ENCODE data around the gene SAMD4A. TPM values are rescaled to one million over a fixed set of nuclear protein-coding genes. Genes with fewer than 3 reads are reported as not detected.
A peak's percentile ranks its signal among the peaks of the same experiment; 100 is the strongest.

SAMD4A gene
- total RNA-seq, 4 donors from 2014 or later, result 17.0 to 39.6 (median 21.3) TPM

- H3K36me3 ChIP-seq, result no peaks in the 10 kb centered on the region
- H3K9me3 ChIP-seq, result no peaks in the 10 kb centered on the region
- DNase-seq, result no peak
- H3K4me3 ChIP-seq, result no peak overlapping the region
- H3K27ac ChIP-seq, result no peak overlapping the region
- no peaks in the 10 kb centered on the region for H3K4me1 ChIP-seq
- H3K27me3 ChIP-seq, result no peaks in the 10 kb centered on the region
- no peak for TF ChIP-seq POLR2A (IDR thresholded peaks at IDR 0.05)
- TF ChIP-seq, protein P1, sequence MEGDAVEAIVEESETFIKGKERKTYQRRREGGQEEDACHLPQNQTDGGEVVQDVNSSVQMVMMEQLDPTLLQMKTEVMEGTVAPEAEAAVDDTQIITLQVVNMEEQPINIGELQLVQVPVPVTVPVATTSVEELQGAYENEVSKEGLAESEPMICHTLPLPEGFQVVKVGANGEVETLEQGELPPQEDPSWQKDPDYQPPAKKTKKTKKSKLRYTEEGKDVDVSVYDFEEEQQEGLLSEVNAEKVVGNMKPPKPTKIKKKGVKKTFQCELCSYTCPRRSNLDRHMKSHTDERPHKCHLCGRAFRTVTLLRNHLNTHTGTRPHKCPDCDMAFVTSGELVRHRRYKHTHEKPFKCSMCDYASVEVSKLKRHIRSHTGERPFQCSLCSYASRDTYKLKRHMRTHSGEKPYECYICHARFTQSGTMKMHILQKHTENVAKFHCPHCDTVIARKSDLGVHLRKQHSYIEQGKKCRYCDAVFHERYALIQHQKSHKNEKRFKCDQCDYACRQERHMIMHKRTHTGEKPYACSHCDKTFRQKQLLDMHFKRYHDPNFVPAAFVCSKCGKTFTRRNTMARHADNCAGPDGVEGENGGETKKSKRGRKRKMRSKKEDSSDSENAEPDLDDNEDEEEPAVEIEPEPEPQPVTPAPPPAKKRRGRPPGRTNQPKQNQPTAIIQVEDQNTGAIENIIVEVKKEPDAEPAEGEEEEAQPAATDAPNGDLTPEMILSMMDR (IDR thresholded peaks at IDR 0.05), result no peak
Measured at GRCh38 chr14:54642121-54642520, 75.2 kb downstream of the SAMD4A start.

- TF ChIP-seq POLR2A (IDR thresholded peaks at IDR 0.05), result no peak
- TF ChIP-seq, protein P1 (IDR thresholded peaks at IDR 0.05), result peak in 4 of 6 experiments; percentile 18 to 38 (median 30)
- Histone ChIP-seq H3K27me3 (no peaks in the 10 kb centered on the region), H3K9me3 (no peaks in the 10 kb centered on the region), H3K4me3 (no peak overlapping the region), H3K36me3 (no peaks in the 10 kb centered on the region), H3K4me1 (no peaks in the 10 kb centered on the region), H3K27ac (no peak overlapping the region)
- no peak for DNase-seq
Measured at GRCh38 chr14:54642801-54643695, 76.1 kb downstream of the SAMD4A start.

DNA sequence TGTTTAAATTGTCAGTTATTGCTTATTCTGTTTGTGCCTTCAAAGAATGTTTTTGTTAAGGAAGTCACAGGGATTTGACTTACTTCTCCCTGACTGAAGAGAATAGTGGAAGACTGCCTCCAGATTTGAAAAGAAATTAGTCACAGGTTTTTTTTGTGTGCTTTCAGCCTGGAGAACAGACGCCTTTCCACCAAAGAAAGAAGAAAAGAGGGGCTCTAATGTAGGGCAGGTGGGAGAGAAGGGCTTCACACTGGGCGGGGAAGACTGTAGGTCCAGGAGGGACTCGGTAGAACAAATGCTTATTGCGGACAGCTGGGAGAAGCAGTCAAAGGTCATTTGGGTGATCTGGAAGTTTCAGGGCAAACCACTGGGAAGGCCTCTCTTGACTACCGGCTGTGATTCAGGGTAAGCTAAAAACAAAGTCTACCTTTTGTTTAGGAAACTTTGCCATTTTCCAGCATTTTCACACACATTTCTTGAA lies 76.8 kb downstream of the SAMD4A start:
- Histone ChIP-seq H3K4me3 (no peak overlapping the region), H3K4me1 (no peaks in the 10 kb centered on the region), H3K27ac (no peak overlapping the region), H3K36me3 (no peaks in the 10 kb centered on the region), H3K27me3 (no peaks in the 10 kb centered on the region), H3K9me3 (no peaks in the 10 kb centered on the region)
- DNase-seq, result no peak
- no peak for TF ChIP-seq POLR2A (IDR thresholded peaks at IDR 0.05)
- TF ChIP-seq, protein P1 (IDR thresholded peaks at IDR 0.05), result no peak

GRCh38 chr14:54645639-54646038 lies 78.7 kb downstream of the SAMD4A start:
- TF ChIP-seq POLR2A (IDR thresholded peaks at IDR 0.05), result no peak
- H3K36me3 ChIP-seq, result no peaks in the 10 kb centered on the region
- no peaks in the 10 kb centered on the region for H3K9me3 ChIP-seq
- DNase-seq, result no peak
- peaks cover 0 to 3% (median 0%) of the 10 kb centered on the region in 4 donors for H3K4me1 ChIP-seq
- no peak overlapping the region for H3K27ac ChIP-seq
- H3K4me3 ChIP-seq, result no peak overlapping the region
- no peaks in the 10 kb centered on the region for H3K27me3 ChIP-seq

DNA sequence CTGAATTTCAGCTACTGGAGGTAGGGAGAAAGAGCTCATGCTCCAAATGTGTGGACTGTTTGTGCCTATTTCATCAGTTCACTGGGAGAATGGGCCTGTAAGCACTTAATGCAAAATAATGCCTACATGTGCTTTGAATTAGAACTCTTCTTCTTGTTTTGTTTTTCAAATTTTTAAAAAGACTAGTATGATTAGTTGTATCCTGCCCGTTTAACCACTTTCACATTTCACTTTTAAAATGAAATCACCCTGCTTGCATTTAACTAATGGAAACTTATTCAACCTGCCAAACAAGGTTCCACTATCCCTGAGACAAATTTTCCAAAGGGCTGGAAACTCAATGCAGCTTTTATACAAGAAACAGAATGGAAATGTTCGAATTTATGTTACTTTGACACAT lies 79.7 kb downstream of the SAMD4A start:
- H3K9me3 ChIP-seq, result no peaks in the 10 kb centered on the region
- no peaks in the 10 kb centered on the region for H3K27me3 ChIP-seq
- no peak overlapping the region for H3K4me3 ChIP-seq
- H3K27ac ChIP-seq, result no peak overlapping the region
- DNase-seq, result no peak
- no peaks in the 10 kb centered on the region for H3K36me3 ChIP-seq
- TF ChIP-seq, protein P1 (IDR thresholded peaks at IDR 0.05), result no peak
- TF ChIP-seq POLR2A (IDR thresholded peaks at IDR 0.05), result no peak
- peaks cover 0 to 10% (median 0%) of the 10 kb centered on the region in 4 donors for H3K4me1 ChIP-seq

GRCh38 chr14:54647378-54647777 lies 80.5 kb downstream of the SAMD4A start:
- H3K27me3 ChIP-seq, result no peaks in the 10 kb centered on the region

More at GRCh38 chr14:54647378-54647777, 80.5 kb downstream of the SAMD4A start:
- H3K36me3 ChIP-seq, result no peaks in the 10 kb centered on the region
- DNase-seq, result no peak
- no peak overlapping the region for H3K4me3 ChIP-seq
- H3K27ac ChIP-seq, result no peak overlapping the region
- TF ChIP-seq POLR2A (IDR thresholded peaks at IDR 0.05), result no peak
- TF ChIP-seq, protein P1 (IDR thresholded peaks at IDR 0.05), result no peak
- peaks cover 0 to 10% (median 0%) of the 10 kb centered on the region in 4 donors for H3K4me1 ChIP-seq
- H3K9me3 ChIP-seq, result no peaks in the 10 kb centered on the region
